Measurements from ENCODE around the gene TBC1D10A. TPM values are rescaled to one million over a fixed set of nuclear protein-coding genes. Genes with fewer than 3 reads are reported as not detected.

Gene TBC1D10A
- total RNA-seq, 1 donor from 2014 or later = 32.7 TPM

DNA sequence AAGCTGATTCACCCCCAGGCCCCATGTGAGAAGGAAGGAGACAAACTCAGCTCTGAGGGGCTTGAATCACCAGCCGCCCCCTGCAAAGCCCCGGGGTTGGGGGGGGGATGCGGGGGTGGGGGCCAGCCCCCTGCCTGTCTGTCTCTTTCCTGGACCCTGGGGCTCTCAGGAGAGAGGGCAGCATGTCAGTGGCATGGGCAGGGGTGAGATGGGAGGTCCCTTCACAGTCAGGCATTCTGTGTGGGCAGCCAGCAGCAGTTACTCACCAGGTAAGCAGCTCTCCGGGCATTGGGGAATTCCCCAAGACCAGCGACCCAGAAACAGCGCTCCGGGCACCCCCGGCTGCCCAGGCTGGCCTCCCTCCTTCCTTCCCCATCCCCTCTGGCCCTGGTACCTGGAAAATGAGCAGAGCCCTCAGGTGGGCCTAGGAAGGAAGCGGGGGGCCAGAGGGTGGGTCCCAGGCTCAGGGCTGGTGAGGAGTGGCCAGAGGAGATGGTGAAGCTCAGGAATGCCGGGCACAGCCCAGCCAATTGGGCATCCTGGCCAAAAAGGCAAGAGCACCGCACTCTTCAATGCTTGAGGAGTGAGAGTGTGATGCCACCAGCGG lies 76.0 kb downstream of the TBC1D10A start:
- Histone ChIP-seq H3K36me3 (ENCODE audit: insufficient read depth, low read length) (no peaks in the 10 kb centered on the region), H3K4me1 (ENCODE audit: insufficient read depth, low read length) (peaks cover 73% of the 10 kb centered on the region), H3K79me2 (ENCODE audit: insufficient read depth, low read length) (peaks cover 28% of the 10 kb centered on the region), H4K20me1 (ENCODE audit: insufficient read depth, low read length) (no peaks in the 10 kb centered on the region), H3K4me3 (ENCODE audit: insufficient read depth, low read depth, low read length) (no peak overlapping the region), H3K27ac (ENCODE audit: low read depth, low read length) (peak overlapping the region; percentile 95), H3K27me3 (ENCODE audit: insufficient read depth, low read length) (no peaks in the 10 kb centered on the region), H2AFZ (ENCODE audit: low read depth, low read length) (no peak overlapping the region), H3K9me3 (ENCODE audit: insufficient read depth, low read depth, low read length) (no peaks in the 10 kb centered on the region), H3K4me2 (ENCODE audit: low read length) (peak overlapping the region; percentile 40), H3K9ac (ENCODE audit: low read length) (peak overlapping the region; percentile 100)
- FAIRE-seq = no peak
- Mint-ChIP-seq H3K4me3 (ENCODE audit: unreplicated experiment) (no peak overlapping the region), H3K4me1 (ENCODE audit: low read depth, unreplicated experiment) (peaks cover 39% of the 10 kb centered on the region), H3K36me3 (ENCODE audit: low read depth, unreplicated experiment) (no peaks in the 10 kb centered on the region), H3K27ac (ENCODE audit: unreplicated experiment) (peak overlapping the region; percentile 58), H3K27me3 (ENCODE audit: low read depth, unreplicated experiment) (no peaks in the 10 kb centered on the region), H3K9me3 (ENCODE audit: unreplicated experiment) (peaks cover 2% of the 10 kb centered on the region)
- DNase-seq (ENCODE audit: low read depth) = peak; percentile 80
- no peak for TF ChIP-seq EZH2 (IDR thresholded peaks at IDR 0.05; ENCODE audit: insufficient read depth, low read length)
- TF ChIP-seq CTCF (IDR thresholded peaks at IDR 0.05; ENCODE audit: insufficient read depth, low read depth, low read length) = no peak

GRCh38 chr22:30250039-30250565 lies 76.6 kb downstream of the TBC1D10A start:
- Mint-ChIP-seq H3K4me3 (ENCODE audit: unreplicated experiment) (no peak overlapping the region), H3K27ac (ENCODE audit: unreplicated experiment) (peak overlapping the region; percentile 4), H3K27me3 (ENCODE audit: low read depth, unreplicated experiment) (no peaks in the 10 kb centered on the region), H3K9me3 (ENCODE audit: unreplicated experiment) (peaks cover 2% of the 10 kb centered on the region), H3K36me3 (ENCODE audit: low read depth, unreplicated experiment) (no peaks in the 10 kb centered on the region), H3K4me1 (ENCODE audit: low read depth, unreplicated experiment) (peaks cover 39% of the 10 kb centered on the region)
- peaks cover 34% of the 10 kb centered on the region for H3K79me2 ChIP-seq (ENCODE audit: insufficient read depth, low read length)
- H4K20me1 ChIP-seq (ENCODE audit: insufficient read depth, low read length) = no peaks in the 10 kb centered on the region
- DNase-seq (ENCODE audit: low read depth) (no peak), FAIRE-seq (no peak)
- TF ChIP-seq EZH2 (IDR thresholded peaks at IDR 0.05; ENCODE audit: insufficient read depth, low read length) (no peak), CTCF (IDR thresholded peaks at IDR 0.05; ENCODE audit: insufficient read depth, low read depth, low read length) (no peak)
- H2AFZ ChIP-seq (ENCODE audit: low read depth, low read length) = no peak overlapping the region
- H3K9ac ChIP-seq (ENCODE audit: low read length) = peak overlapping the region; percentile 100
- H3K27ac ChIP-seq (ENCODE audit: low read depth, low read length) = peak overlapping the region; percentile 95
- no peaks in the 10 kb centered on the region for H3K27me3 ChIP-seq (ENCODE audit: insufficient read depth, low read length)
- H3K9me3 ChIP-seq (ENCODE audit: insufficient read depth, low read depth, low read length) = no peaks in the 10 kb centered on the region
- H3K4me1 ChIP-seq (ENCODE audit: insufficient read depth, low read length) = peaks cover 79% of the 10 kb centered on the region
- H3K36me3 ChIP-seq (ENCODE audit: insufficient read depth, low read length) = no peaks in the 10 kb centered on the region
- H3K4me3 ChIP-seq (ENCODE audit: insufficient read depth, low read depth, low read length) = no peak overlapping the region
- peak overlapping the region; percentile 5 for H3K4me2 ChIP-seq (ENCODE audit: low read length)

Measured in astrocyte (in vitro differentiated cells and primary cell).